Caco-2 (cell line): ENCODE measurements around the gene GGA1. TPM values are rescaled to one million over a fixed set of nuclear protein-coding genes. Genes with fewer than 3 reads are reported as not detected.
A peak's percentile ranks its signal among the peaks of the same experiment; 100 is the strongest.

Source experiments
- BruUV-seq: library from RNA; stranded (reverse); fragments of 400-500 nt; replicated peaks from 2 replicates; lab custom pipeline; 2021; lab: Mats Ljungman, UMichigan
- CTCF ChIA-PET: fragments of 300-600 bp; sonication (Branson Sonifier 250); formaldehyde crosslinking; loops from one replicate; lab custom pipeline; 2022; ENCODE audit warnings: antibody characterized with exemption; lab: Charles Lee
- POLR2A ChIA-PET: fragments of 300-600 bp; sonication (Branson Sonifier 250); formaldehyde crosslinking; loops from one replicate; lab custom pipeline; 2022; ENCODE audit warnings: antibody characterized with exemption; lab: Charles Lee
- DNase-seq, 2 experiments: peaks; one replicate each; pipeline versions ENCODE4 v3.0.0 to v3.0.0-alpha.2; 2020 to 2022
- H3K27me3 ChIP-seq: replicated peaks from 2 replicates; pipeline ENCODE4 v1.6.0; 2011; ENCODE audit warnings: low read length; ENCODE audit not compliant: control insufficient read depth, insufficient read depth
- H3K36me3 ChIP-seq: 2 replicates; pipeline ENCODE4 v1.5.1; 2011; ENCODE audit warnings: low read length; ENCODE audit not compliant: control insufficient read depth, insufficient read depth
- H3K4me1 ChIP-seq: fragments of 250-450 bp; sonication (Bioruptor Pico); 2 replicates; pipeline ENCODE4 v1.5.1; 2020; ENCODE audit warnings: mild to moderate bottlenecking
- H3K4me3 ChIP-seq: 2 replicates; pipeline ENCODE4 v1.5.1; 2011; ENCODE audit warnings: low read depth, mild to moderate bottlenecking, control low read depth, low read length
- H3K9me3 ChIP-seq: fragments of 250-450 bp; sonication (Bioruptor Pico); 2 replicates; pipeline ENCODE4 v1.5.1; 2020; ENCODE audit warnings: mild to moderate bottlenecking, moderate library complexity
- H3K27ac Mint-ChIP-seq: one replicate; pipeline ENCODE4 v1.8.0; 2022; ENCODE audit warnings: mixed read lengths; ENCODE audit not compliant: unreplicated experiment
- H3K27me3 Mint-ChIP-seq: one replicate; pipeline ENCODE4 v1.8.0; 2022; ENCODE audit warnings: mixed read lengths; ENCODE audit not compliant: insufficient read depth, unreplicated experiment
- H3K36me3 Mint-ChIP-seq: one replicate; pipeline ENCODE4 v1.8.0; 2022; ENCODE audit warnings: mild to moderate bottlenecking, mixed read lengths; ENCODE audit not compliant: insufficient read depth, unreplicated experiment
- H3K4me1 Mint-ChIP-seq: one replicate; pipeline ENCODE4 v1.8.0; 2022; ENCODE audit warnings: low read depth, mixed read lengths; ENCODE audit not compliant: unreplicated experiment
- H3K4me3 Mint-ChIP-seq: one replicate; pipeline ENCODE4 v1.8.0; 2022; ENCODE audit warnings: mild to moderate bottlenecking, moderate library complexity, mixed read lengths; ENCODE audit not compliant: unreplicated experiment
- H3K9me3 Mint-ChIP-seq: one replicate; pipeline ENCODE4 v1.8.0; 2022; ENCODE audit warnings: mixed read lengths; ENCODE audit not compliant: unreplicated experiment
- CTCF ChIP-seq, 2 experiments: fragments of 200-600 bp in 1 of 2; IDR thresholded peaks; 1 replicate in 1 of 2; 2 replicates in 1 of 2; pipeline versions ENCODE4 v1.5.1 to v1.8.0; 2011 to 2022; ENCODE audit warnings: antibody characterized with exemption in 1 of 2, control low read depth in 1 of 2, inconsistent platforms in 1 of 2, low read depth in 1 of 2, low read length in 1 of 2, mild to moderate bottlenecking in 1 of 2, moderate library complexity in 1 of 2; ENCODE audit not compliant: insufficient read depth in 1 of 2, severe bottlenecking in 1 of 2, unreplicated experiment in 1 of 2
- intact Hi-C: fragments of 100-400 bp; cut with micrococcal nuclease; formaldehyde crosslinking; loops from one replicate; pipeline ENCODE4 v1.10.0; 2022; ENCODE audit not compliant: unreplicated experiment
- total RNA-seq: library from RNA; stranded (reverse); gene quantifications from 2 replicates; pipeline ENCODE4 v1.2.3, GENCODE V29; 2022

Gene GGA1
- total RNA-seq, 1 experiment from 2014 or later, result 65.7 TPM

GRCh38 chr22:37633625-37634416, 25.2 kb downstream of the GGA1 start:
- POLR2A ChIA-PET, result interaction anchor here (0.6 kb wide), 1 partner anchor 764 kb away, joined by 3 read pairs; no protein-coding TSS in a partner anchor

DNA sequence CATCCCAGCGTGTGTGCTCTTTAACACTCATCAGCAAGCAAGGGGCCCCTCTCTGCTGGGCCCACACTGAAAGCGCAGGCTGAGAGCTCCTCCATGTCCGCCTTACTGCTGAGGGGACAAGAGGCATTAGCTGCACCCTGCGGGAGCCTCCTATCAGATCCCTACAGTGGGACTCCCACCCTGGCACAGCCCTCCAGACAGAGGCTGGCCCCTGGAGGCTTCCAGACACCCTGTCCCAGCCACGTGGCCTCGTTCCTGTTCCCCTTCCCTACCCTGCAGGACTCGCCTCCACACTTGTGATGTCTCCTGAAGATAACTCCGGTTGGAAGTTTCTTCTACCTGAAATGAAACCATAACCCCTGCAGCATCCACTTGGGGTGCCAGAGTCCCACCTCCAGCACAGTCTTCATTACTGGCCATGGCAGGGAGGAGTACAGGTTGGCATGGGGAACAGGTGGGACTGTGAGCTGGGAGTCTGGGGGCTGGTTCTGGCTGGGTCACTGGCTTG, 25.8 kb downstream of the GGA1 start:
- TF ChIP-seq CTCF (IDR thresholded peaks at IDR 0.05; ENCODE audit: insufficient read depth in 1 of 2, low read depth in 1 of 2, low read length in 1 of 2, severe bottlenecking in 1 of 2, unreplicated experiment in 1 of 2), result peak in 1 of 2 experiments; percentile 30
- Histone ChIP-seq H3K9me3 (no peaks in the 10 kb centered on the region), H3K36me3 (no peaks in the 10 kb centered on the region; the same call in 1 of the 2 replicates), H3K4me3 (no peak overlapping the region), H3K27me3 (no peaks in the 10 kb centered on the region), H3K4me1 (peaks cover 27% of the 10 kb centered on the region)
- BruUV-seq, result no TSS peak
- DNase-seq, result no peak
- intact Hi-C loops, result no loop called here
- Mint-ChIP-seq H3K4me1 (peaks cover 12% of the 10 kb centered on the region), H3K27me3 (no peaks in the 10 kb centered on the region), H3K9me3 (no peaks in the 10 kb centered on the region), H3K27ac (peak overlapping the region; percentile 57), H3K36me3 (peaks cover 4% of the 10 kb centered on the region), H3K4me3 (no peak overlapping the region)
- ChIA-PET CTCF (interaction anchor here (0.5 to 1.3 kb wide), 4 partner anchors 9 to 134 kb away, joined by 3 to 8 read pairs (median 4); partner anchors contain the start of gene GGA1), POLR2A (interaction anchor here (0.6 kb wide), 1 partner anchor 764 kb away, joined by 3 read pairs; no protein-coding TSS in a partner anchor)

More at GRCh38 chr22:37633625-37634416, 25.2 kb downstream of the GGA1 start:
- no peak for DNase-seq
- Histone ChIP-seq H3K36me3 (no peaks in the 10 kb centered on the region; the same call in 1 of the 2 replicates), H3K27me3 (no peaks in the 10 kb centered on the region), H3K9me3 (no peaks in the 10 kb centered on the region), H3K4me1 (peaks cover 22% of the 10 kb centered on the region), H3K4me3 (no peak overlapping the region)
- Mint-ChIP-seq H3K27me3 (no peaks in the 10 kb centered on the region), H3K4me1 (peaks cover 10% of the 10 kb centered on the region), H3K4me3 (no peak overlapping the region), H3K36me3 (peaks cover 4% of the 10 kb centered on the region), H3K9me3 (no peaks in the 10 kb centered on the region), H3K27ac (peak overlapping the region; percentile 57)
- TF ChIP-seq CTCF (IDR thresholded peaks at IDR 0.05; ENCODE audit: insufficient read depth in 1 of 2, low read depth in 1 of 2, low read length in 1 of 2, severe bottlenecking in 1 of 2, unreplicated experiment in 1 of 2), result no peak
- CTCF ChIA-PET, result interaction anchor here (0.6 to 1.3 kb wide), 4 partner anchors 9 to 47 kb away, joined by 3 to 8 read pairs (median 6); partner anchors contain the start of gene GGA1
- no TSS peak for BruUV-seq
- intact Hi-C loops, result no loop called here

DNA sequence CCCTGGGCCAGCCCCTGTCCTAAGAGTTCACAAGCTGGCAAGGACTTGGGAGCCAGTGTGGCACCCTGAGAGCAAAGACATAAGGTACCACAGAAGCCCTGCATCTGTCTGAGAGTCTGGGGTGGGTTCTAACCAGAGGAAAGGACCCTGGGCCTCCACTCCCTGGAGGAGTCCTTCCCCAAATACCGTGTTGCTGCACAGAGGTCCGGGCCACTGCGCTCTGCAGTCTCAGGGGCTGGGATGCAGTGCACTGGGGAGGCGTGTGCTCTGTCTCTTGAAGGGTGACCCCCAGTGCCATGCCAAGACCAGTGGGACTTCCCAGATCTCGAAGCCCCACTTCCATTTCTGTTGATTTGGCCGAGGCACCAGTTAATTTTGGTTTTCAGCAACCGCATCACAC, 26.5 kb downstream of the GGA1 start:
- Mint-ChIP-seq H3K4me3 (no peak overlapping the region), H3K9me3 (no peaks in the 10 kb centered on the region), H3K27ac (no peak overlapping the region), H3K4me1 (peaks cover 12% of the 10 kb centered on the region), H3K27me3 (no peaks in the 10 kb centered on the region), H3K36me3 (peaks cover 4% of the 10 kb centered on the region)
- Histone ChIP-seq H3K4me3 (no peak overlapping the region), H3K27me3 (no peaks in the 10 kb centered on the region), H3K36me3 (no peaks in the 10 kb centered on the region; the same call in 1 of the 2 replicates), H3K4me1 (peaks cover 27% of the 10 kb centered on the region), H3K9me3 (no peaks in the 10 kb centered on the region)
- no peak for DNase-seq
- intact Hi-C loops, result no loop called here
- CTCF ChIA-PET, result interaction anchor here (0.5 to 1.3 kb wide), 2 partner anchors 46 to 134 kb away, joined by 3 read pairs; no protein-coding TSS in a partner anchor
- POLR2A ChIA-PET, result no interaction called here
- TF ChIP-seq CTCF (IDR thresholded peaks at IDR 0.05; ENCODE audit: insufficient read depth in 1 of 2, low read depth in 1 of 2, low read length in 1 of 2, severe bottlenecking in 1 of 2, unreplicated experiment in 1 of 2), result no peak
- BruUV-seq, result no TSS peak
